ENCODE data around the gene VPS52. TPM values are rescaled to one million over a fixed set of nuclear protein-coding genes. Genes with fewer than 3 reads are reported as not detected.

VPS52 gene
- total RNA-seq, 1 donor from 2014 or later = 67.4 TPM

- H3K27ac Mint-ChIP-seq (ENCODE audit: unreplicated experiment) = peak overlapping the region; percentile 100
- DNase-seq (ENCODE audit: extremely low spot score, unreplicated experiment) = no peak
- no peak for TF ChIP-seq CTCF (IDR thresholded peaks at IDR 0.05)
- H3K4me3 Mint-ChIP-seq (ENCODE audit: unreplicated experiment) = peak overlapping the region; percentile 98
- no peaks in the 10 kb centered on the region for H3K27me3 Mint-ChIP-seq (ENCODE audit: unreplicated experiment)
- H3K36me3 Mint-ChIP-seq (ENCODE audit: unreplicated experiment) = peaks cover 15% of the 10 kb centered on the region
- H3K4me1 Mint-ChIP-seq (ENCODE audit: unreplicated experiment) = peaks cover 30% of the 10 kb centered on the region
- H3K9me3 Mint-ChIP-seq (ENCODE audit: unreplicated experiment) = no peaks in the 10 kb centered on the region
Observed at GRCh38 chr6:33297406-33297955, 25.8 kb upstream of the VPS52 start.

GRCh38 chr6:33296797-33297405 lies 25.2 kb upstream of the VPS52 start:
- Mint-ChIP-seq H3K27ac (ENCODE audit: unreplicated experiment) (peak overlapping the region; percentile 100), H3K4me3 (ENCODE audit: unreplicated experiment) (peak overlapping the region; percentile 98)
- no peak for TF ChIP-seq CTCF (IDR thresholded peaks at IDR 0.05)

GRCh38 chr6:33295621-33296369 lies 24.1 kb upstream of the VPS52 start:
- Mint-ChIP-seq H3K27ac (ENCODE audit: unreplicated experiment) (peak overlapping the region; percentile 67), H3K27me3 (ENCODE audit: unreplicated experiment) (no peaks in the 10 kb centered on the region), H3K4me3 (ENCODE audit: unreplicated experiment) (peak overlapping the region; percentile 16), H3K36me3 (ENCODE audit: unreplicated experiment) (peaks cover 13% of the 10 kb centered on the region), H3K4me1 (ENCODE audit: unreplicated experiment) (peaks cover 22% of the 10 kb centered on the region), H3K9me3 (ENCODE audit: unreplicated experiment) (no peaks in the 10 kb centered on the region)
- DNase-seq (ENCODE audit: extremely low spot score, unreplicated experiment) = no peak
- no peak for TF ChIP-seq CTCF (IDR thresholded peaks at IDR 0.05)

More at GRCh38 chr6:33296797-33297405, 25.2 kb upstream of the VPS52 start:
- Mint-ChIP-seq H3K27me3 (ENCODE audit: unreplicated experiment) (no peaks in the 10 kb centered on the region), H3K9me3 (ENCODE audit: unreplicated experiment) (no peaks in the 10 kb centered on the region), H3K4me1 (ENCODE audit: unreplicated experiment) (peaks cover 30% of the 10 kb centered on the region), H3K36me3 (ENCODE audit: unreplicated experiment) (peaks cover 15% of the 10 kb centered on the region)
- DNase-seq (ENCODE audit: extremely low spot score, unreplicated experiment) = no peak

GRCh38 chr6:33294086-33294823 lies 22.6 kb upstream of the VPS52 start:
- no peak overlapping the region for H3K27ac Mint-ChIP-seq (ENCODE audit: unreplicated experiment)
- H3K4me1 Mint-ChIP-seq (ENCODE audit: unreplicated experiment) = peaks cover 23% of the 10 kb centered on the region
- no peak for TF ChIP-seq CTCF (IDR thresholded peaks at IDR 0.05)
- no peak for DNase-seq (ENCODE audit: extremely low spot score, unreplicated experiment)
- no peak overlapping the region for H3K4me3 Mint-ChIP-seq (ENCODE audit: unreplicated experiment)
- H3K36me3 Mint-ChIP-seq (ENCODE audit: unreplicated experiment) = peaks cover 10% of the 10 kb centered on the region
- H3K9me3 Mint-ChIP-seq (ENCODE audit: unreplicated experiment) = no peaks in the 10 kb centered on the region
- no peaks in the 10 kb centered on the region for H3K27me3 Mint-ChIP-seq (ENCODE audit: unreplicated experiment)

All from osteocyte (in vitro differentiated cells).